ENCODE results near the gene SLC8A3.

Gene SLC8A3

DNA sequence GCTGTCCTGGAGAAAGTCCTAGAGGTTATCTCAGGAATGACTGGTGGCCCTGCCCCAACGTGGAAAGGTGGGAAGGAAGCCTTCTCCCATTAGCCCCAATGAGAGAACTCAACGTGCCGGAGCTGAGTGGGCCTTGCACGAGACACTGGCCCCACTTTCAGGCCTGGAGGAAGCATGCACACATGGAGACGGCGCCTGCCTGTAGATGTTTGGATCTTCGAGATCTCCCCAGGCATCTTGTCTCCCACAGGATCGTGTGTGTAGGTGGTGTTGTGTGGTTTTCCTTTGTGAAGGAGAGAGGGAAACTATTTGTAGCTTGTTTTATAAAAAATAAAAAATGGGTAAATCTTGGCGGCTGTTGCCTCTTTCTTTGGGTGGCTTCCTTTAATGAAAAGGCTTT is 156.7 kb downstream of the SLC8A3 start:
- H3K4ac ChIP-seq (ENCODE audit: low read depth in 1 of 2, low read length in 2 of 2), result no peak overlapping the region

DNA sequence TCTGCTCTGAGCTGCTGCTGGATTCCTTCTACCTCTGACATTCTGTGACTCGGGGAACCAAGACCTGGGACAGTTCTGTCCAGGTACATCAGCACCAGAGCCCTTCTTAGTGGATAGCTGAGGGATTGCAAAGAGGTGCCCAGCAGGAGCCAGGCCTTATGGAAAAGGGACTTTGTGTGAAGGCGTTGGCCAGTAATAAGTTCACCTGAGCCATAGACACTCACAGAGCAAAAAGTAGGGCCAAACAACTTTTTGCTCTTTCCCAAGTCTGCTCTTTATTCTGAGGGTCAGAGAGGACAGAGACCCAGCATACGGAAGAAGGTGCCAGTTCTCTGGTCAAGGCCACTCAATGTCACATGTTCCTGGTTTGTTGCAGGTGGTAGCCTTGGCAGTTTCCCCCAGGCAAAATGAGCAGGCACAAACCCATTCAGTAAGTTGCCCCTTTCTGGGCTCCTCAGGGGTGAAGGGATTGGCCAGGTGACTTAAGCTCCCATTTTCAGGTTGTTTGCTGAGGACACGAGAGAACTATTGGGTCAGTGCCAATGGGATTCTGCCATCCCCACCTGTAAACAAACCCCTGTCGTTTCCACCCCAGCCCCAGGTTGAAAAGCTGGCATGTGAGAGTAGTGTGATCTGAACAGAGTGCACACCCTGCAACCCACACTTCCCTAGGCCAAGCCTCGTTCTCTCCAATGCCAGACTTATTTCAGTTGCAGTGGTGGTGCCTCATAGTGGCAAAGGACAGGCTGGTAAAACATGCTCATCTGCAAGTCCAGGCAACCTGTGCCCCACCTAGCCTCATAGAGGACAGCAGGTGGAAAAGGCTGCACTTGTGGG is 159.2 kb downstream of the SLC8A3 start:
- no peak overlapping the region for H3K18ac ChIP-seq (ENCODE audit: low read depth in 1 of 2, low read length in 2 of 2)
- H4K8ac ChIP-seq (ENCODE audit: low read length), result no peak overlapping the region
- H2BK15ac ChIP-seq (ENCODE audit: low read depth, poor library complexity, severe bottlenecking), result no peak overlapping the region
- H3K4me2 ChIP-seq (ENCODE audit: low read length, poor library complexity, severe bottlenecking), result no peak overlapping the region
- DNase-seq, result no peak
- no peak overlapping the region for H3K4ac ChIP-seq (ENCODE audit: low read depth in 1 of 2, low read length in 2 of 2)
- H3K4me1 ChIP-seq (ENCODE audit: control insufficient read depth, insufficient read depth, low read depth, low read length), result peaks cover 10% of the 10 kb centered on the region
- no peak overlapping the region for H3K14ac ChIP-seq (ENCODE audit: low read length in 2 of 2)
- no peak overlapping the region for H4K91ac ChIP-seq (ENCODE audit: low read length)
- H2AK5ac ChIP-seq (ENCODE audit: low read length, severe bottlenecking), result no peak overlapping the region
- no peak overlapping the region for H2BK5ac ChIP-seq (ENCODE audit: low read depth, low read length, poor library complexity, severe bottlenecking)
- no peaks in the 10 kb centered on the region for H3K79me1 ChIP-seq (replicated peaks; ENCODE audit: low read length, poor library complexity, severe bottlenecking)
- no peak overlapping the region for H2BK120ac ChIP-seq (ENCODE audit: low read depth, low read length)
- 72% methylated on average over 5 of the region's 6 CpGs for WGBS
- H3K23ac ChIP-seq (ENCODE audit: low read length in 2 of 2), result no peak overlapping the region
- no peak overlapping the region for H3K9ac ChIP-seq (ENCODE audit: low read length)
- H2BK12ac ChIP-seq (ENCODE audit: low read length in 2 of 2), result no peak overlapping the region
- H3K27ac ChIP-seq (ENCODE audit: low read length, poor library complexity, severe bottlenecking), result no peak overlapping the region
- H2AFZ ChIP-seq (ENCODE audit: low read depth, low read length), result no peak overlapping the region
- no peaks in the 10 kb centered on the region for H3K9me3 ChIP-seq (ENCODE audit: control insufficient read depth, low read length)
- H3K36me3 ChIP-seq (ENCODE audit: control insufficient read depth in 1 of 2, insufficient read depth in 2 of 2, low read depth in 1 of 2, low read length in 2 of 2), result peaks cover 0 to 15% of the 10 kb centered on the region in 2 experiments
- no peak overlapping the region for H3K4me3 ChIP-seq (ENCODE audit: insufficient read depth in 1 of 2, low read depth in 1 of 2, low read length in 2 of 2)
- peaks cover 0 to 12% of the 10 kb centered on the region in 2 experiments for H3K27me3 ChIP-seq (ENCODE audit: control insufficient read depth in 1 of 2, insufficient read depth in 1 of 2, low read length in 2 of 2)

More for the DNA sequence above, 156.7 kb downstream of the SLC8A3 start:
- Histone ChIP-seq H3K27ac (ENCODE audit: low read length, poor library complexity, severe bottlenecking) (no peak overlapping the region), H2BK5ac (ENCODE audit: low read depth, low read length, poor library complexity, severe bottlenecking) (no peak overlapping the region), H3K4me1 (ENCODE audit: control insufficient read depth, insufficient read depth, low read depth, low read length) (peaks cover 10% of the 10 kb centered on the region), H4K91ac (ENCODE audit: low read length) (no peak overlapping the region), H2BK120ac (ENCODE audit: low read depth, low read length) (no peak overlapping the region), H3K27me3 (ENCODE audit: control insufficient read depth in 1 of 2, insufficient read depth in 1 of 2, low read length in 2 of 2) (peaks cover under 1 to 13% of the 10 kb centered on the region in 2 experiments), H3K4me2 (ENCODE audit: low read length, poor library complexity, severe bottlenecking) (no peak overlapping the region), H3K18ac (ENCODE audit: low read depth in 1 of 2, low read length in 2 of 2) (no peak overlapping the region), H2AK5ac (ENCODE audit: low read length, severe bottlenecking) (no peak overlapping the region), H2BK12ac (ENCODE audit: low read length in 2 of 2) (no peak overlapping the region), H3K23ac (ENCODE audit: low read length in 2 of 2) (no peak overlapping the region), H2AFZ (ENCODE audit: low read depth, low read length) (no peak overlapping the region), H3K9ac (ENCODE audit: low read length) (no peak overlapping the region), H2BK15ac (ENCODE audit: low read depth, poor library complexity, severe bottlenecking) (no peak overlapping the region), H3K79me1 (replicated peaks; ENCODE audit: low read length, poor library complexity, severe bottlenecking) (no peaks in the 10 kb centered on the region), H3K9me3 (ENCODE audit: control insufficient read depth, low read length) (no peaks in the 10 kb centered on the region), H3K36me3 (ENCODE audit: control insufficient read depth in 1 of 2, insufficient read depth in 2 of 2, low read depth in 1 of 2, low read length in 2 of 2) (peaks cover 0 to 12% of the 10 kb centered on the region in 2 experiments), H3K4me3 (ENCODE audit: insufficient read depth in 1 of 2, low read depth in 1 of 2, low read length in 2 of 2) (no peak overlapping the region), H3K14ac (ENCODE audit: low read length in 2 of 2) (no peak overlapping the region), H4K8ac (ENCODE audit: low read length) (no peak overlapping the region)
- WGBS, result 79% methylated on average over 9 of the region's 9 CpGs
- no peak for DNase-seq

GRCh38 chr14:70027785-70028428 is 160.8 kb downstream of the SLC8A3 start:
- 31% methylated on average over 14 of the region's 17 CpGs for WGBS
- H3K4me2 ChIP-seq (ENCODE audit: low read length, poor library complexity, severe bottlenecking), result no peak overlapping the region

GRCh38 chr14:70023871-70024270 is 164.9 kb downstream of the SLC8A3 start:
- no peak overlapping the region for H2BK15ac ChIP-seq (ENCODE audit: low read depth, poor library complexity, severe bottlenecking)
- no peak overlapping the region for H3K9ac ChIP-seq (ENCODE audit: low read length)
- peaks cover 0 to 22% of the 10 kb centered on the region in 2 experiments for H3K36me3 ChIP-seq (ENCODE audit: control insufficient read depth in 1 of 2, insufficient read depth in 2 of 2, low read depth in 1 of 2, low read length in 2 of 2)
- DNase-seq, result no peak
- no peak overlapping the region for H2AK5ac ChIP-seq (ENCODE audit: low read length, severe bottlenecking)
- no peaks in the 10 kb centered on the region for H3K9me3 ChIP-seq (ENCODE audit: control insufficient read depth, low read length)
- H3K79me1 ChIP-seq (replicated peaks; ENCODE audit: low read length, poor library complexity, severe bottlenecking), result peaks cover 2% of the 10 kb centered on the region
- no peak overlapping the region for H4K8ac ChIP-seq (ENCODE audit: low read length)
- peaks cover 15% of the 10 kb centered on the region for H3K4me1 ChIP-seq (ENCODE audit: control insufficient read depth, insufficient read depth, low read depth, low read length)
- H3K4me3 ChIP-seq (ENCODE audit: insufficient read depth in 1 of 2, low read depth in 1 of 2, low read length in 2 of 2), result no peak overlapping the region
- H2BK120ac ChIP-seq (ENCODE audit: low read depth, low read length), result no peak overlapping the region
- no peak overlapping the region for H3K18ac ChIP-seq (ENCODE audit: low read depth in 1 of 2, low read length in 2 of 2)
- no peak overlapping the region for H2AFZ ChIP-seq (ENCODE audit: low read depth, low read length)
- H3K4ac ChIP-seq (ENCODE audit: low read depth in 1 of 2, low read length in 2 of 2), result no peak overlapping the region
- WGBS, result 21% methylated on average over 1 of the region's 1 CpG
- H3K23ac ChIP-seq (ENCODE audit: low read length in 2 of 2), result no peak overlapping the region
- no peak overlapping the region for H3K14ac ChIP-seq (ENCODE audit: low read length in 2 of 2)
- H3K27ac ChIP-seq (ENCODE audit: low read length, poor library complexity, severe bottlenecking), result no peak overlapping the region
- H3K27me3 ChIP-seq (ENCODE audit: control insufficient read depth in 1 of 2, insufficient read depth in 1 of 2, low read length in 2 of 2), result peaks cover 0 to 5% of the 10 kb centered on the region in 2 experiments
- no peak overlapping the region for H3K4me2 ChIP-seq (ENCODE audit: low read length, poor library complexity, severe bottlenecking)
- no peak overlapping the region for H4K91ac ChIP-seq (ENCODE audit: low read length)
- no peak overlapping the region for H2BK12ac ChIP-seq (ENCODE audit: low read length in 2 of 2)
- no peak overlapping the region for H2BK5ac ChIP-seq (ENCODE audit: low read depth, low read length, poor library complexity, severe bottlenecking)

More at GRCh38 chr14:70027785-70028428, 160.8 kb downstream of the SLC8A3 start:
- Histone ChIP-seq H3K23ac (ENCODE audit: low read length in 2 of 2) (no peak overlapping the region), H3K9ac (ENCODE audit: low read length) (no peak overlapping the region), H4K91ac (ENCODE audit: low read length) (no peak overlapping the region), H3K36me3 (ENCODE audit: control insufficient read depth in 1 of 2, insufficient read depth in 2 of 2, low read depth in 1 of 2, low read length in 2 of 2) (peaks cover 0 to 27% of the 10 kb centered on the region in 2 experiments), H3K4ac (ENCODE audit: low read depth in 1 of 2, low read length in 2 of 2) (no peak overlapping the region), H3K9me3 (ENCODE audit: control insufficient read depth, low read length) (no peaks in the 10 kb centered on the region), H3K27me3 (ENCODE audit: control insufficient read depth in 1 of 2, insufficient read depth in 1 of 2, low read length in 2 of 2) (peaks cover 0 to 9% of the 10 kb centered on the region in 2 experiments), H2BK5ac (ENCODE audit: low read depth, low read length, poor library complexity, severe bottlenecking) (no peak overlapping the region), H3K14ac (ENCODE audit: low read length in 2 of 2) (no peak overlapping the region), H3K18ac (ENCODE audit: low read depth in 1 of 2, low read length in 2 of 2) (no peak overlapping the region), H2BK120ac (ENCODE audit: low read depth, low read length) (no peak overlapping the region), H2AFZ (ENCODE audit: low read depth, low read length) (no peak overlapping the region), H2BK15ac (ENCODE audit: low read depth, poor library complexity, severe bottlenecking) (no peak overlapping the region), H3K4me3 (ENCODE audit: insufficient read depth in 1 of 2, low read depth in 1 of 2, low read length in 2 of 2) (no peak overlapping the region), H2BK12ac (ENCODE audit: low read length in 2 of 2) (no peak overlapping the region), H3K79me1 (replicated peaks; ENCODE audit: low read length, poor library complexity, severe bottlenecking) (no peaks in the 10 kb centered on the region), H2AK5ac (ENCODE audit: low read length, severe bottlenecking) (no peak overlapping the region), H3K4me1 (ENCODE audit: control insufficient read depth, insufficient read depth, low read depth, low read length) (peaks cover 8% of the 10 kb centered on the region), H3K27ac (ENCODE audit: low read length, poor library complexity, severe bottlenecking) (no peak overlapping the region), H4K8ac (ENCODE audit: low read length) (no peak overlapping the region)
- DNase-seq, result peak; percentile 32
